Measurements from ENCODE around the gene DPYSL5. TPM values are rescaled to one million over a fixed set of nuclear protein-coding genes. Genes with fewer than 3 reads are reported as not detected.

DPYSL5 gene
- total and polyA plus RNA-seq, 2 of the 8 experiments (the other 6 are each of a cell fraction or from before 2014, with no cell fraction given): 11.9 to 16.4 TPM

GRCh38 chr2:26853751-26854150, 5.8 kb downstream of the DPYSL5 start:
- H3K56ac ChIP-seq (replicated peaks; ENCODE audit: insufficient read length, low read depth, low read length): no peak overlapping the region
- H4K5ac ChIP-seq (ENCODE audit: insufficient read length, low read depth, low read length): no peak overlapping the region
- H3K9ac ChIP-seq (replicated peaks in 1 of 4; ENCODE audit: extremely low read depth in 1 of 4, low read depth in 3 of 4, low read length in 3 of 4): no peak overlapping the region
- no peak overlapping the region for H3K23ac ChIP-seq (ENCODE audit: insufficient read length)
- no peak overlapping the region for H2BK5ac ChIP-seq (ENCODE audit: low read depth, low read length)
- H3K27me3 ChIP-seq (replicated peaks in 1 of 4; ENCODE audit: control insufficient read depth in 3 of 4, extremely low read depth in 1 of 4, insufficient read depth in 3 of 4, low read length in 3 of 4): peaks cover 24 to 46% (median 39%) of the 10 kb centered on the region in 4 experiments
- H2AFZ ChIP-seq (ENCODE audit: low read length): no peak overlapping the region
- no peak overlapping the region for H2BK12ac ChIP-seq (ENCODE audit: low read depth, low read length)
- H3K4me2 ChIP-seq (ENCODE audit: insufficient read depth in 1 of 2, low read depth in 2 of 2, low read length in 2 of 2): no peak overlapping the region
- H3K79me2 ChIP-seq (ENCODE audit: control insufficient read depth in 1 of 2, insufficient read depth in 2 of 2, low read length in 2 of 2): no peaks in the 10 kb centered on the region
- no peak overlapping the region for H3K14ac ChIP-seq (ENCODE audit: insufficient read length)
- FAIRE-seq: no peak
- TF ChIP-seq SIX5 (IDR thresholded peaks at IDR 0.05; ENCODE audit: low read depth, low read length) (no peak), SIN3A (conservative IDR thresholded peaks at IDR 0.05 in 1 of 2, IDR thresholded peaks at IDR 0.05 in 1 of 2; ENCODE audit: low read depth in 1 of 2, low read length in 2 of 2) (no peak), CREB1 (IDR thresholded peaks at IDR 0.05) (no peak), KDM5A (IDR thresholded peaks at IDR 0.05; ENCODE audit: low read length) (no peak), BACH1 (IDR thresholded peaks at IDR 0.05; ENCODE audit: low read length) (no peak), SIRT6 (IDR thresholded peaks at IDR 0.05; ENCODE audit: low read length) (no peak), USF2 (IDR thresholded peaks at IDR 0.05; ENCODE audit: low read length) (no peak), CHD2 (IDR thresholded peaks at IDR 0.05; ENCODE audit: low read length) (no peak), HDAC2 (IDR thresholded peaks at IDR 0.05; ENCODE audit: borderline replicate concordance in 1 of 2, low read depth in 2 of 2, low read length in 2 of 2) (no peak), JUN (IDR thresholded peaks at IDR 0.05; ENCODE audit: low read depth, low read length) (no peak), EP300 (IDR thresholded peaks at IDR 0.05; ENCODE audit: borderline replicate concordance in 1 of 2, low read depth in 2 of 2, low read length in 2 of 2) (no peak), CEBPB (IDR thresholded peaks at IDR 0.05; ENCODE audit: low read depth, low read length) (no peak), POLR2AphosphoS5 (IDR thresholded peaks at IDR 0.05; ENCODE audit: low read depth, low read length) (no peak)
- no peak overlapping the region for H2BK20ac ChIP-seq (ENCODE audit: low read length)
- no peak overlapping the region for H2BK15ac ChIP-seq (ENCODE audit: low read length)
- no peak overlapping the region for H3K27ac ChIP-seq (ENCODE audit: low read depth, low read length)
- peaks cover 11 to 20% of the 10 kb centered on the region in 2 experiments for H4K20me1 ChIP-seq (replicated peaks in 1 of 2; ENCODE audit: control insufficient read depth in 1 of 2, insufficient read depth in 2 of 2, low read length in 2 of 2)
- no peaks in the 10 kb centered on the region for H3K36me3 ChIP-seq (ENCODE audit: control insufficient read depth in 2 of 4, insufficient read depth in 4 of 4, low read length in 3 of 4)
- no peak overlapping the region for H2BK120ac ChIP-seq (replicated peaks; ENCODE audit: low read depth, low read length)
- no peak overlapping the region for H2AK5ac ChIP-seq (ENCODE audit: low read depth, low read length)
- H4K91ac ChIP-seq (replicated peaks; ENCODE audit: insufficient read length, low read length): no peak overlapping the region
- H3K4ac ChIP-seq (replicated peaks; ENCODE audit: insufficient read length, low read depth, low read length): no peak overlapping the region
- DNase-seq (ENCODE audit: low read depth in 1 of 2, low spot score in 2 of 2): no peak
- no peak overlapping the region for H3K4me3 ChIP-seq (ENCODE audit: extremely low read depth in 1 of 4, insufficient read depth in 2 of 4, low read depth in 3 of 4, low read length in 4 of 4)
- peaks cover 6% of the 10 kb centered on the region; the same call in 1 of the 2 replicates for H3K23me2 ChIP-seq (ENCODE audit: low read depth, low read length)
- ChIA-PET CTCF (ENCODE audit: partially characterized antibody) (interaction anchor here (1.1 to 14.4 kb wide), 6 partner anchors 17 to 170 kb away, joined by 3 to 235 read pairs (median 6); no protein-coding TSS in a partner anchor), POLR2A (ENCODE audit: partially characterized antibody) (no interaction called here)
- H4K8ac ChIP-seq (ENCODE audit: extremely low read depth, insufficient read depth, low read length): no peak overlapping the region
- no peaks in the 10 kb centered on the region for H3K9me3 ChIP-seq (ENCODE audit: insufficient read depth in 2 of 2, low read depth in 1 of 2, low read length in 1 of 2)
- H3K4me1 ChIP-seq (replicated peaks in 1 of 4; ENCODE audit: control insufficient read depth in 3 of 4, insufficient read depth in 4 of 4, low read length in 3 of 4): peaks cover 0 to 13% (median 6%) of the 10 kb centered on the region in 4 experiments; a peak in 4 of 7 replicates
- no peaks in the 10 kb centered on the region for H3K79me1 ChIP-seq (ENCODE audit: low read depth, low read length)
- H3K18ac ChIP-seq (ENCODE audit: extremely low read depth, low read length): no peak overlapping the region
